ENCODE measurements around the gene PRKRIP1.
"Not testable (repeated sequence)": the region's sequence is repeated elsewhere in the genome, so short reads cannot be mapped to it uniquely, and the experiment has no call there.

PRKRIP1 gene

DNA sequence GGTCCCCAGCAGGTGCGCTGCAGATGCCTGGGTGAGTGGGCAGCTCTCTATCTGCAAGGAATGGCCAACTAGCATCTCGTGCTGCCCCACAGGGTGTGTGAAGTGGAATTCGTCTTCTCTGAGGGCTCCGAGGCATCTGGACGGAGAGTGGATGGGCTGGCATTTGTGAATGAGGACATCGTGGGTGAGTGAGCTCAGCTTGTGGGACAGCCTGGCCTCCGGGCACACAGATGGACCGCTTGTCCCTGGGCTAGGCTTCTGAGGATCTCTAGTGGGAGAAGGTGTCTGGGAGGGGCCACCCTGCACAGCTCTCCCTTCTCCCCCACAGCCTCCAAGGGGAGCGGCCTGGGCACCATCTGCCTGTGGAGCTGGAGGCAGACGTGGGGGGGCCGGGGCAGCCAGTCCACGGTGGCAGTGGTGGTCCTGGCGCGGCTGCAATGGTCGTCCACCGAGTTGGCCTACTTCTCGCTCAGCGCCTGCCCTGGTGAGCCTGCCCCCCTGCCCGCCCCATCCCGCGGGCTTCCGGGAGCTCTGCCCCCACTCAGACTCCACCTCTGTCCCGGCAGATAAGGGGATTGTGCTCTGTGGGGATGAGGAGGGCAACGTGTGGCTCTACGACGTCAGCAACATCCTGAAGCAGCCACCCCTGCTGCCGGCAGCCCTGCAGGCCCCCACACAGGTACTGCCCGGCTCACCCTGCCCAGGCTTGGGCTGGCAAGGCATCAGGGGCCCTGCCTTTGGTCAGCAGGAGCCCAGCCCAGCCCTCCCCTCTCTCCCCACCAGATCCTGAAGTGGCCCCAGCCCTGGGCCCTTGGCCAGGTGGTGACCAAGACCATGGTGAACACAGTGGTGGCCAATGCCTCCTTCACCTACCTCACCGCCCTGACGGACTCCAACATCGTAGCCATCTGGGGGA lies 76.2 kb downstream of the PRKRIP1 start:
- Histone ChIP-seq H3K4me3 (ENCODE audit: low read depth, low read length) (no peak overlapping the region), H3K9me3 (no peaks in the 10 kb centered on the region), H3K36me3 (peaks cover 37% of the 10 kb centered on the region), H3K4me1 (peaks cover 8% of the 10 kb centered on the region; the same call in 1 of the 2 replicates), H3K27me3 (no peaks in the 10 kb centered on the region)
- DNase-seq: peak; percentile 22
- no peak for TF ChIP-seq CTCF (IDR thresholded peaks at IDR 0.05; ENCODE audit: low read depth, low read length)

GRCh38 chr7:102473271-102473991 lies 77.3 kb downstream of the PRKRIP1 start:
- H3K4me3 ChIP-seq (ENCODE audit: low read depth, low read length): no peak overlapping the region
- H3K27me3 ChIP-seq: no peaks in the 10 kb centered on the region
- H3K9me3 ChIP-seq: no peaks in the 10 kb centered on the region
- peaks cover 7% of the 10 kb centered on the region; the same call in 1 of the 2 replicates for H3K4me1 ChIP-seq
- H3K36me3 ChIP-seq: peaks cover 34% of the 10 kb centered on the region
- no peak for TF ChIP-seq CTCF (IDR thresholded peaks at IDR 0.05; ENCODE audit: low read depth, low read length)
- DNase-seq: peak; percentile 4

- H3K27me3 ChIP-seq; H3K9me3 ChIP-seq; H3K4me3 ChIP-seq (ENCODE audit: low read depth, low read length); H3K4me1 ChIP-seq: not testable (repeated sequence)
- H3K36me3 ChIP-seq: peaks cover 31% of the 10 kb centered on the region
- peak; percentile 8 for DNase-seq
Observed at GRCh38 chr7:102474116-102474515, 78.0 kb downstream of the PRKRIP1 start.

DNA sequence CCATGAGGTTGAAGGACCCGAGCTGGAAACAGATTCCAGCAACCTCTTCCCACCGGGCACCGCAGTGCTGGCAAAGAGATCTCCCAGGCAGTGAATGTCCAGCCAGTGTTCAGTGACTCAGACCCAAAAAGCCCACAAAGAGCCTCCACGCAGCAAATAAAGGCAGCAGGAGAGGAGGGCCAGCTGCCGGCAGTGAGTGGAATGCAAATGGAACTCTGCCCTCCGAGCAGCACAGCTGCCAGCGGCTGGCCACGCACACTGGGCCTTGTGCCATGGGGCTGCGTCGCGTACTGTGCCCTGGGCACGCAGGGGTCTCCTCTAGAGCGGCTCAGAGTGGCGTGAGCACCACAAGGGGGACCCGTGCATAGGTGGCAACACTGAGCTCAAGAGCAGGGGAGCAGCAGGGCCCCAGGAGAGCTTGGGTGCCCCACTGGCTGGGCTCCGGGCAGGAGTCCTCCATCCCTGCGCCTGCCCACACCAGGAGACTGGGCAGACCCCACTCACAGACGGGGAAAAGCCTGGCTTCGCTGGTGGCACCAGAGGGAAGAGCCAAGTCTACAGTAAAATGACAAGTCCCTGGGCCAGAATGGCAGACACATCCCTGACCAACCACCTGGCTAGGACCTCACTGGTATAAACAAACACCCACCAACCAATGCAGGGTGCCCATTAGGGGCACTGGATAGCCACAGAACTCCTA lies 78.7 kb downstream of the PRKRIP1 start:
- not testable (repeated sequence) for H3K27me3 ChIP-seq; H3K4me3 ChIP-seq (ENCODE audit: low read depth, low read length); H3K9me3 ChIP-seq; DNase-seq; H3K4me1 ChIP-seq
- peaks cover 28% of the 10 kb centered on the region for H3K36me3 ChIP-seq
